Liver (tissue), 2 donors: Measurements from ENCODE around the gene ITGA5.
A peak's percentile ranks its signal among the peaks of the same experiment; 100 is the strongest.

Experiments used
- CTCF ChIP-seq: fragments of 150-350 bp; IDR thresholded peaks from 2 replicates; pipeline ENCODE4 v1.5.1; 2017; ENCODE audit warnings: improper control_type of control experiment, low read depth, low read length; ENCODE audit not compliant: missing input control
- FOXA1 ChIP-seq: IDR thresholded peaks from 2 replicates; pipeline ENCODE4 v1.6.1; 2016; ENCODE audit warnings: antibody characterized with exemption
- donor health status: healthy.

GRCh38 chr12:54404061-54405004, 14.7 kb downstream of the ITGA5 start:
- TF ChIP-seq CTCF (peak; percentile 91), FOXA1 (no peak)
